Mucosa of descending colon (tissue), 3 donors: Measurements from ENCODE around the gene IGSF21. TPM values are rescaled to one million over a fixed set of nuclear protein-coding genes. Genes with fewer than 3 reads are reported as not detected.

Experiments
- ATAC-seq: fragments of 200-7000 bp; cut with Tn5 transposase; one replicate; pipeline ENCODE4 v1.9.1; 2020; ENCODE audit warnings: mild to moderate bottlenecking, moderate library complexity
- DNase-seq, 3 donors: peaks; one replicate each; pipeline ENCODE4 v3.0.0-alpha.2; 2020
- H3K36me3 ChIP-seq: fragments of 200-600 bp; one replicate; pipeline ENCODE4 v1.8.0; 2021; ENCODE audit warnings: low read depth, mild to moderate bottlenecking
- H3K4me1 ChIP-seq: fragments of 200-600 bp; one replicate; pipeline ENCODE4 v1.8.0; 2021; ENCODE audit warnings: low read depth, mild to moderate bottlenecking
- H3K4me3 ChIP-seq: fragments of 200-600 bp; one replicate; pipeline ENCODE4 v1.8.0; 2021; ENCODE audit warnings: mild to moderate bottlenecking
- H3K9me3 ChIP-seq: fragments of 200-600 bp; one replicate; pipeline ENCODE4 v1.8.0; 2021; ENCODE audit warnings: mild to moderate bottlenecking
- CTCF ChIP-seq: fragments of 200-600 bp; IDR thresholded peaks from one replicate; pipeline ENCODE4 v1.8.0; 2022; ENCODE audit warnings: antibody characterized with exemption, mild to moderate bottlenecking
- intact Hi-C, 2 donors: fragments of 100-400 bp; cut with DNase I in 1 of 2; cut with micrococcal nuclease in 1 of 2; formaldehyde crosslinking; loops; one replicate each; pipeline versions ENCODE4 v1.11.0 to v1.11.1; 2022; cut with DNase I, micrococcal nuclease
- total RNA-seq, 3 donors: library from RNA; stranded (reverse); fragmentation: NEBNext Ultra II Directional in 2 of 3; extraction: Animal tissue kit (Norgen Biotek cat#: 25700) in 2 of 3; gene quantifications; one replicate each; pipeline versions ENCODE4 v1.2.1 to v1.2.4, GENCODE V29; 2021 to 2023
- donor health status: DM: no; HTN: no; CAD: no; lungs with moderate emphysema.
- donor health status: DM: no; HTN: no; CAD: no.
- donor health status: DM: no; HTN: yes; CAD: no.

Gene IGSF21
- total RNA-seq, 3 donors from 2014 or later: 0.70 to 1.4 (median 0.96) TPM

- no peak for TF ChIP-seq CTCF
- no peak for DNase-seq
- intact Hi-C loops: no loop called here
- ATAC-seq: no peak
- H3K4me1 ChIP-seq: no peaks in the 10 kb centered on the region
- no peaks in the 10 kb centered on the region for H3K9me3 ChIP-seq
- H3K36me3 ChIP-seq: no peaks in the 10 kb centered on the region
- no peak overlapping the region for H3K4me3 ChIP-seq
Measured at GRCh38 chr1:18419113-18419844, 311.7 kb downstream of the IGSF21 start.

DNA sequence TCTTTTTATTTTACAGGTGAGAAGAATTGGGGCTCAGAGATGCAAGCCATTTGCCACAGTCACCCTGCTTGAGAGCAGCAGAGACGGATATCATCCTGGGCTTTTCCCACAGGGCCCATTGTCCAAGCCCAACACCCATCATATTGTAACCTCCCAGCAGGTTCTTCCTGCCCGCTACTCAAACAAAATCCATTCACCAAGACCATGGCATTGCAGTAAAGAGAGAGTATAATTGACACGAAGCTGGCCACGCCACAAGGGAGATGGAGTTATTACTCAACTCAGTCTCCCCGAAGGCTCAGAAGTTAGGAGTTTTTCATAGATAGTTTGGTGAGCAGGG, 312.2 kb downstream of the IGSF21 start:
- Histone ChIP-seq H3K4me1 (no peaks in the 10 kb centered on the region), H3K36me3 (no peaks in the 10 kb centered on the region), H3K9me3 (no peaks in the 10 kb centered on the region), H3K4me3 (no peak overlapping the region)
- TF ChIP-seq CTCF: no peak
- ATAC-seq: no peak
- no peak for DNase-seq
- intact Hi-C loops: no loop called here

DNA sequence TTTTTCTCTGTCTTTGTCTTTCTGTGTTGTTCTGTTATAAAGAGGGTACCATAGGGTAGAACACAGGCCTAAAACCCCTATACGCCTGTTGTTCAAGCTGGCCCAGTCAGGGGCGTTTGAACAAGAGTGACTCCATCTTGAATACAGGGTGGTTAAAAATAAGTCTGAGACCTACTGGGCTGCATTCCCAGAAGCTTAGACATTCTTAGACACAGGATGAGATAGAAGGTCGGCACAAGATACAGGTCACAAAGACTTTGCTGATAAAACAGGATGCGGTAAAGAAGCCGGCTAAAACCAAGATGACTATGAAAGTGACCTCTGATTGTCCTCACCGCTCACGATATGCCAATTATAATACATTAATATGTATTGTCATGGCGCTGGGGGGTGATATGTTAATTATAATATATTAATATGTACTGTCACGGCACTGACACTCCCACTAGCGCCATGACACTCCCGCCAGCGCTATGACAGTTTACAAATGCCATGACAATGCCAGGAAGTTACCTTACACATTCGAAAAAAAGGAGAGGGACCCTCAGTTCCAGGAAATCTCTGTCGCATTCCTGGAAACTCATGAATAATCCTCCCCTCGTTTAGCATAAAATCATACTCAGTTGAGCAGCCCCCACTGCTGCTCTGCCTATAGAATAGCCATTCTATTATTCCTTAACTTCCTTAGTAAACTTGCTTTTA, 314.6 kb downstream of the IGSF21 start:
- intact Hi-C loops: no loop called here
- Histone ChIP-seq H3K36me3 (no peaks in the 10 kb centered on the region), H3K9me3 (peaks cover 5% of the 10 kb centered on the region), H3K4me1 (no peaks in the 10 kb centered on the region), H3K4me3 (no peak overlapping the region)
- ATAC-seq: no peak
- DNase-seq: no peak
- TF ChIP-seq CTCF: no peak

- Histone ChIP-seq H3K36me3 (no peaks in the 10 kb centered on the region), H3K9me3 (peaks cover 5% of the 10 kb centered on the region), H3K4me3 (no peak overlapping the region), H3K4me1 (no peaks in the 10 kb centered on the region)
- ATAC-seq (no peak), DNase-seq (no peak)
- intact Hi-C loops: no loop called here
- TF ChIP-seq CTCF: no peak
Measured at GRCh38 chr1:18422954-18423353, 315.4 kb downstream of the IGSF21 start.

- intact Hi-C loops: no loop called here
Measured at GRCh38 chr1:18426580-18426979, 319.0 kb downstream of the IGSF21 start.

More at GRCh38 chr1:18426580-18426979, 319.0 kb downstream of the IGSF21 start:
- no peaks in the 10 kb centered on the region for H3K4me1 ChIP-seq
- H3K9me3 ChIP-seq: peaks cover 5% of the 10 kb centered on the region
- ATAC-seq (no peak), DNase-seq (no peak)
- no peak for TF ChIP-seq CTCF
- no peak overlapping the region for H3K4me3 ChIP-seq
- no peaks in the 10 kb centered on the region for H3K36me3 ChIP-seq
